ENCODE results near the gene LPO. TPM values are rescaled to one million over a fixed set of nuclear protein-coding genes. Genes with fewer than 3 reads are reported as not detected.

Gene LPO
- total and polyA plus RNA-seq, 4 donors: 0.15 to 0.26 TPM; not detected in 2

DNA sequence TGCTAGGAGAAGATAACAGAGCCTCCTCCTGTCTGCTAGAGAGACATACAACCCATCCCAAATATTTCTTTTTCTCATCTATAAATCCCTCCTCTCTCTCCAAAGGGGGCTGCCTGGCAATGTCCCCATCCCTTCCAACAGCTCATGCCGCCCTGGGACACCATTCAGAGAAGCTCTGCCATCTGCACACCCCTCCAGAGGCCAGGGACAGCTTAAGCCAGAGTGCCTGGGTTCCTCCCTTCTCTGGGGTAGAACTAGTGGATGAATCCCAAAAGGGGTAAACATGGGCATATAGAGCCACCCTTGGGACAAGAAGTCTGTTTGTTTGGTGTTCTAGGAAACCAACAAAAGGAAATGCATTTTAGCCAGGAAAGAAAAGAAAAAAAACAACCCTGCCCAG, 2.6 kb upstream of the LPO start:
- Histone ChIP-seq H3K9ac (ENCODE audit: insufficient read depth in 1 of 2, low read length in 2 of 2) (no peak overlapping the region), H3K4me1 (ENCODE audit: control insufficient read depth in 5 of 5, insufficient read depth in 5 of 5, low read length in 5 of 5) (no peaks in the 10 kb centered on the region), H3K36me3 (ENCODE audit: control insufficient read depth in 4 of 4, insufficient read depth in 4 of 4, low read length in 4 of 4) (no peaks in the 10 kb centered on the region), H3K27ac (ENCODE audit: low read depth in 1 of 2, low read length in 1 of 2) (no peak overlapping the region), H3K4me3 (no peak overlapping the region), H3K27me3 (ENCODE audit: control insufficient read depth in 3 of 3, insufficient read depth in 3 of 3, low read length in 2 of 3) (peaks cover 0 to 58% (median 7%) of the 10 kb centered on the region in 3 donors), H3K9me3 (ENCODE audit: control insufficient read depth in 4 of 4, insufficient read depth in 3 of 4, low read length in 3 of 4) (peaks cover 0 to 3% (median 0%) of the 10 kb centered on the region in 4 donors)
- 74 to 75% methylated on average over 1 of the region's 1 CpG for WGBS, 2 donors
- ATAC-seq (ENCODE audit: insufficient read depth, low FRiP score) (no peak), DNase-seq (no peak)
- no peak for TF ChIP-seq CTCF (IDR thresholded peaks at IDR 0.05; ENCODE audit: control extremely low read depth, extremely low read depth)

GRCh38 chr17:58236394-58236793, 2.0 kb upstream of the LPO start:
- Histone ChIP-seq H3K9ac (ENCODE audit: insufficient read depth in 1 of 2, low read length in 2 of 2) (no peak overlapping the region), H3K9me3 (ENCODE audit: control insufficient read depth in 4 of 4, insufficient read depth in 3 of 4, low read length in 3 of 4) (peaks cover 0 to 3% (median 0%) of the 10 kb centered on the region in 4 donors), H3K36me3 (ENCODE audit: control insufficient read depth in 4 of 4, insufficient read depth in 4 of 4, low read length in 4 of 4) (no peaks in the 10 kb centered on the region), H3K27me3 (ENCODE audit: control insufficient read depth in 3 of 3, insufficient read depth in 3 of 3, low read length in 2 of 3) (peaks cover 0 to 58% (median 7%) of the 10 kb centered on the region in 3 donors), H3K4me3 (no peak overlapping the region), H3K27ac (ENCODE audit: low read depth in 1 of 2, low read length in 1 of 2) (no peak overlapping the region), H3K4me1 (ENCODE audit: control insufficient read depth in 5 of 5, insufficient read depth in 5 of 5, low read length in 5 of 5) (no peaks in the 10 kb centered on the region)
- TF ChIP-seq CTCF (IDR thresholded peaks at IDR 0.05; ENCODE audit: control extremely low read depth, extremely low read depth): no peak
- no peak for ATAC-seq (ENCODE audit: insufficient read depth, low FRiP score)
- WGBS, 2 donors: 85% methylated on average over 2 of the region's 2 CpGs
- DNase-seq: no peak

- peaks cover 0 to 3% (median 0%) of the 10 kb centered on the region in 4 donors for H3K9me3 ChIP-seq (ENCODE audit: control insufficient read depth in 4 of 4, insufficient read depth in 3 of 4, low read length in 3 of 4)
- H3K36me3 ChIP-seq (ENCODE audit: control insufficient read depth in 4 of 4, insufficient read depth in 4 of 4, low read length in 4 of 4): no peaks in the 10 kb centered on the region
- H3K9ac ChIP-seq (ENCODE audit: insufficient read depth in 1 of 2, low read length in 2 of 2): no peak overlapping the region
- TF ChIP-seq CTCF (IDR thresholded peaks at IDR 0.05; ENCODE audit: control extremely low read depth, extremely low read depth): no peak
- ATAC-seq (ENCODE audit: insufficient read depth, low FRiP score): no peak
- 62 to 69% methylated on average over 1 of the region's 1 CpG for WGBS, 2 donors
- H3K27ac ChIP-seq (ENCODE audit: low read depth in 1 of 2, low read length in 1 of 2): no peak overlapping the region
- H3K4me1 ChIP-seq (ENCODE audit: control insufficient read depth in 5 of 5, insufficient read depth in 5 of 5, low read length in 5 of 5): no peaks in the 10 kb centered on the region
- peaks cover 0 to 49% (median 12%) of the 10 kb centered on the region in 3 donors for H3K27me3 ChIP-seq (ENCODE audit: control insufficient read depth in 3 of 3, insufficient read depth in 3 of 3, low read length in 2 of 3)
- H3K4me3 ChIP-seq: no peak overlapping the region
- DNase-seq: no peak
Measured at GRCh38 chr17:58239987-58240386, 1.6 kb downstream of the LPO start.

DNA sequence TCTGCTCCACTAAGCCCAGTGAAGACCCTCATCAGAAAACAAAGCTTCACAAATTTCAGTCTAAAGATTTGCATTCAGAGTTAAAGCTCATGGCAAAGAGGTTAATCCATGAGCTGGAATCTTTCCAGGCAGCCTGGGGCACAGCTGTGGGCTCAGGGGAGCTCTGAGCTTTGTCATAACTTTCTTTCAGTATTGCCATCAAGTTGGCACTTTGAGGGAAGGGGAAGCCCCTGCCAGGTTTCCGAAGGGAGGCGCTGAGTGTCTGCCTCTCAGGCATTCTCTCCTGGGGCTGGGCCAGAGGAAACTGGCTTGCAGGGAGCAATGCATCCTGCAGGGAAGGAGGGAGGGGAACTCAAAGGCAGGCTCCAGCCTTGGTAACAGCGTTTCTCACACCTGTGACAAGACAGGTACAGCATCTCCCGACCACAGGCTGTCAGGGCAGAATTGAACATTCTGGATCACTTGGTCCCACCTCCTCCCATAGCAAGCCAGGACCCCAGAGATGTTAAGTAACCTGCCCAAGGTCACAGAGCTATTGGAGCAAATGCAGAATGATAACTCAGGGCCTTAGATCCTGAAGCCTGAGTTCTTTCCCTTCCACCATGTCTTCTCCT, 3.9 kb downstream of the LPO start:
- H3K4me3 ChIP-seq: no peak overlapping the region
- ATAC-seq (ENCODE audit: insufficient read depth, low FRiP score): no peak
- no peak overlapping the region for H3K27ac ChIP-seq (ENCODE audit: low read depth in 1 of 2, low read length in 1 of 2)
- no peak for TF ChIP-seq CTCF (IDR thresholded peaks at IDR 0.05; ENCODE audit: control extremely low read depth, extremely low read depth)
- H3K9ac ChIP-seq (ENCODE audit: insufficient read depth in 1 of 2, low read length in 2 of 2): no peak overlapping the region
- H3K36me3 ChIP-seq (ENCODE audit: control insufficient read depth in 4 of 4, insufficient read depth in 4 of 4, low read length in 4 of 4): no peaks in the 10 kb centered on the region
- peaks cover 0 to 45% (median 10%) of the 10 kb centered on the region in 3 donors for H3K27me3 ChIP-seq (ENCODE audit: control insufficient read depth in 3 of 3, insufficient read depth in 3 of 3, low read length in 2 of 3)
- DNase-seq: no peak
- no peaks in the 10 kb centered on the region for H3K9me3 ChIP-seq (ENCODE audit: control insufficient read depth in 4 of 4, insufficient read depth in 3 of 4, low read length in 3 of 4)
- WGBS, 2 donors: 16% methylated on average over 4 of the region's 4 CpGs
- no peaks in the 10 kb centered on the region for H3K4me1 ChIP-seq (ENCODE audit: control insufficient read depth in 5 of 5, insufficient read depth in 5 of 5, low read length in 5 of 5)

Measured in lung (tissue), 12 donors.